Activated T-cell treated with anti-CD3 and anti-CD28 coated beads for 48 hours (primary cell): ENCODE results near the gene TRAFD1.
"Not testable (repeated sequence)": the region's sequence is repeated elsewhere in the genome, so short reads cannot be mapped to it uniquely, and the experiment has no call there.

Experiments
- DNase-seq: peaks from one replicate; pipeline ENCODE4 v3.0.0-alpha.2; 2020; ENCODE audit warnings: low read depth

TRAFD1 gene

GRCh38 chr12:112158461-112159145 lies 33.2 kb downstream of the TRAFD1 start:
- DNase-seq, result not testable (repeated sequence)

GRCh38 chr12:112159146-112159541 lies 33.8 kb downstream of the TRAFD1 start:
- no peak for DNase-seq

GRCh38 chr12:112160611-112161010 lies 35.3 kb downstream of the TRAFD1 start:
- no peak for DNase-seq

GRCh38 chr12:112161711-112162110 lies 36.4 kb downstream of the TRAFD1 start:
- no peak for DNase-seq

- no peak for DNase-seq
Observed at GRCh38 chr12:112162241-112162790, 37.0 kb downstream of the TRAFD1 start.

GRCh38 chr12:112163056-112163455 lies 37.7 kb downstream of the TRAFD1 start:
- DNase-seq, result no peak

- no peak for DNase-seq
Observed at GRCh38 chr12:112163471-112163991, 38.2 kb downstream of the TRAFD1 start.

- no peak for DNase-seq
Observed at GRCh38 chr12:112164011-112164660, 38.8 kb downstream of the TRAFD1 start.

- DNase-seq, result no peak
Observed at GRCh38 chr12:112165624-112166023, 40.3 kb downstream of the TRAFD1 start.

GRCh38 chr12:112166051-112167015 lies 41.0 kb downstream of the TRAFD1 start:
- DNase-seq, result no peak

- DNase-seq, result no peak
Observed at GRCh38 chr12:112167031-112167461, 41.7 kb downstream of the TRAFD1 start.

GRCh38 chr12:112167718-112168525 lies 42.6 kb downstream of the TRAFD1 start:
- DNase-seq, result no peak

- no peak for DNase-seq
Observed at GRCh38 chr12:112168561-112168971, 43.2 kb downstream of the TRAFD1 start.

- DNase-seq, result no peak
Observed at GRCh38 chr12:112169161-112169872, 44.0 kb downstream of the TRAFD1 start.

GRCh38 chr12:112169966-112170365 lies 44.6 kb downstream of the TRAFD1 start:
- no peak for DNase-seq

- peak; percentile 15 for DNase-seq
Observed at GRCh38 chr12:112170376-112170775, 45.0 kb downstream of the TRAFD1 start.

- DNase-seq, result no peak
Observed at GRCh38 chr12:112170971-112171596, 45.7 kb downstream of the TRAFD1 start.

- no peak for DNase-seq
Observed at GRCh38 chr12:112172556-112173324, 47.4 kb downstream of the TRAFD1 start.
